ENCODE results near the gene PIGP. TPM values are rescaled to one million over a fixed set of nuclear protein-coding genes. Genes with fewer than 3 reads are reported as not detected.

PIGP gene
- total and polyA plus RNA-seq, 9 donors, result 13.8 to 78.7 (median 21.0) TPM

Small RNAs within 50 kb of the gene (small RNA-seq; reads per million reads assigned to genes)
- gene RNU6-696P, result not detected

Other genes starting within 250 kb of the PIGP start
- 10 to 100 TPM in 6 of 7 donors, 1 to 10 TPM in 1; 8.8 to 20.3 (median 12.6) TPM for gene HLCS, start 106.4 kb downstream of the PIGP start, total RNA-seq
- gene HLCS, start 106.4 kb downstream of the PIGP start, polyA plus RNA-seq, result 10 to 100 TPM in 1 of 2 donors, 1 to 10 TPM in 1; 4.0 to 12.4 TPM
- not detected for gene RIPPLY3, start 66.4 kb downstream of the PIGP start, total RNA-seq
- not detected for gene RIPPLY3, start 66.4 kb downstream of the PIGP start, polyA plus RNA-seq
- gene TTC3, start 183 bp upstream of the PIGP start, total RNA-seq, result 100 to 1,000 TPM; 142 to 192 (median 157) TPM
- gene TTC3, start 183 bp upstream of the PIGP start, polyA plus RNA-seq, result 10 to 100 TPM; 58.2 to 76.8 TPM
- gene VPS26C, start 194.3 kb upstream of the PIGP start, total RNA-seq, result 10 to 100 TPM; 23.8 to 38.4 (median 33.9) TPM
- gene VPS26C, start 194.3 kb upstream of the PIGP start, polyA plus RNA-seq, result 10 to 100 TPM; 16.3 to 47.7 TPM

Data from ovary (tissue), 9 donors.